Stimulated activated CD4-positive, alpha-beta T cell treated with anti-CD3 and anti-CD28 coated beads, Interleukin-15, amount 100 ng/mL, for 24 hours (primary cell): ENCODE measurements around the gene PHF24.
"Not testable (repeated sequence)": the region's sequence is repeated elsewhere in the genome, so short reads cannot be mapped to it uniquely, and the experiment has no call there.

Experiments used
- DNase-seq: peaks from one replicate; pipeline ENCODE4 v3.0.0-alpha.2; 2020

The PHF24 gene

DNA sequence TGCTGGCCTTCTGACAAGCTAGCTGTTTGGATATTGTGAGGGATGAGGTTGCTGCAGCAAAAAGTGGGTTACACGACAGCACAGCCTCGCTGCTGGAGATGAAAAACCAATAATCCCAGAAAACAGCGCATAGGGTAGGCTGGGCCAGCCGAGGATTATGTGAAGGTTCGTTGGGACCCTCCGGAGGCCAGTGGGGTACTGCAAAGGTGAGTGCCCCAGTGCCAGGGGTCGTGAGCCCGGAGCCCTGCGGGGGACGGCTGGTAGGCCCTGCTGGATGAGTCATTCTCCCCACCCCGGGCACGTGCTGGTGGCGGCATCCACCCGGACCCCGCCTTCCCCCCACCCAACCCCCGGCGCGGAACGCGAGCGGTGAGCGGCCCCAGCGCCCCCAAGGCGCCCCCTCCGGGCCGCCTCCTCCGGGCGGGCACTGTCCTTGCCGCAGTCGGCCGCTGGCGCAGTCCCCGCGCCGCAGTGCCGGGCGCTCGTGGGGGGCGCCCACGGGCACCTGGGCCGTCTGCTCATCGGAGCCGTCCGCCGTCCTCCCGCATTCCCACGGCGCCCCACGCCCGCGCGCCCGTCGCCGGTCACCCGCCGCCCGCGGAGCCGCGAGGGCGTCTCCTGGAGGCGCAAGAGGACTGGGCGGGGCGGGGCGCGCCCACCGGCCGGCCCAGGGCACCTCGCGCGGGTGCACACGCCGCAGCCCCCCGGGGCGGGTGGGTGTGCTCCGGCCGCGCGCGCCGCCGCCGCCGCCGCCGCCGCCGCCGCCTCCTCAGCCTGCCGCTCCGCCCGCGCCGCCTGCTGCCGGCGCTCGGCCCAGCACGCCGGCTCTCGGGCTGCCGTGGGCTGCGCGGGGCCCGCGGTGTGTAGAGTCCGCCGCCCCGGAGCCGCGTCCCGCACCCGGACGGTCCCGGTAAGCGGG, at the start of gene PHF24:
TSS of gene PHF24 (plus strand) at position 794 of the 919 bp plus-strand sequence. CDS start 13,014 bp downstream, outside the sequence.
- DNase-seq, result peak; percentile 35

DNA sequence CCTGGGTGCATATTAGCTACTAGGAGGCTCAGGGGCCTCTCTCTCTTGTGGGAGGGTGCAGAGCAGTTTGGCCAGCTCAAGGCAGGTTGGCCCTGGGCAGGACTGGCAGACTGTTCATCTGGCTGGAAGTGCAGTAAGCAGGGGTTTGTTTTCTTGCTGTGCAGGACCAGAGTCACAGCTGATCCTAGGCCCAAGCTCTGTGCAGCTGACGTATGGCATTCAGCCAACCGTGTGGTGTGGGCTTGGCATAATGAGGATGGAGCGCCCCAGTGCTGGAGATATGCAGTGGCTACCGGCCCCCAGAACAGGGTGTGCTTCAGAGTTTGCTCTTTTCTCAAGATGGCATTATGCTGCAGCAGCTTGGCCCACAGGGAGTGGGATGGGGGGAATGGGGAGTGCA, 31.0 kb upstream of the PHF24 start:
- DNase-seq, result no peak

- no peak for DNase-seq
Observed at GRCh38 chr9:34928921-34929320, 29.2 kb upstream of the PHF24 start.

DNA sequence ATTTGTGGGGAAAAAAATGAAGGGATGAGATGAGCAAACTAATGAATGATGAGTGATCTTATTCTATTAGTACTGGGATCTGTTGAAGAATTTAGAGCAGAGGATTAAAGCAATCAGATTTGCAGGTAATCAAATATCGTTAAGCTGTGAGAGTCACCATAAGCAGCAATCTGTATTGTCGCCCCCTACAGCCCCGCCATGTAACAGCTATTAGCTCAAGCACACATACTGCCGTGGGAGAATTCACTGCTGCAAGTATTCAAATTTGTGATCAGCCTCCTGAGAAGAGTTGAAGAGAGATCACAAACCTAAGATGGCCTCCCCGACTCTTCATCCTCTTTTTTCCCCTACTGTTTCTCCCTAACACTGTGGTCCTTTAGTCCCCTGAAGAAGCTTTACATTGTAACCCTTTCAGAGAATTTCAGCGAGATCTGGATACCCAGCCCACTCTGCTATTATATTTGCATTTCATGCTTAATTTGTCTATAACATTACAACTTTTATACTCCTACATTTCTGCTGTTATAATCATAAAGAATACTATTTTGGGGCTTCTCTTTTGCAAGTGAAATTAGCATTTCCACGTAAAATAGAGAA, 28.5 kb upstream of the PHF24 start:
- peak; percentile 60 for DNase-seq

- DNase-seq, result not testable (repeated sequence)
Observed at GRCh38 chr9:34939989-34940388, 18.1 kb upstream of the PHF24 start.

DNA sequence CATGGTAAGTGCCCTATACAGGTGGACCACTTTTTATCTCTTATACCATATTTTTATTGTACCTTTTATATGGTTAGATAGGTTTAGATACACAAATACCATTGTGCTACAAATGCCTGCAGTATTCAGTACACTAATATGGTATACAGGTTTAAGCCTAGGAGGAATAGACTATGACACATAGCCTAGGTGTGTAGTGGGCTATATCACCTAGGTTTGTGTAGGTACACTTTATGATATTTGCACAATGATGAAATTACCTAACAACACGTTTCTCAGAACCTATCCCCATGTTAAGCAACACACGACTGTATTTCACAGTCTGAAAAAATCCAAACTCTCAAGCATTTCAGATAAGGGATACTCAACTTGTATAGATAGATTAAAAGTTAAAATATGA, 9.6 kb upstream of the PHF24 start:
- no peak for DNase-seq

DNA sequence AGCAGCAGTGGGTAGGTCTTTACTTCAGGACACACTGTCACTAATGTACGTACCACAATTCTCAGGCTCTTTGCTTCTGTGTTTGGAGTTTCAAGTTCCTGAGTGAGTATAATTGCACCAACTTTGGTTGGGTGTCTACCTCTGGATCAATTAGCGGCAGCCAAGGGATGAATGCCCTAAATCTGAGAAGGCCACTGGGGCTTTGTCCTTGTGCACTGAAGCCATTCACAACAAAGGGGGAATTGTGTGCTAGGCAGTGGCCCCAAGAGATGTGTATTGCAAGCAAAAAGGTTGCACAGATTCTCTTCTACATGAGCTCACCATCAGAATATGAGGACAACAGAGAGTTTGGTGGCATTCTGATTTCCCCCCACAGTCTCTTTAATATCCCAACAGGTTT, 3.9 kb upstream of the PHF24 start:
- no peak for DNase-seq

DNA sequence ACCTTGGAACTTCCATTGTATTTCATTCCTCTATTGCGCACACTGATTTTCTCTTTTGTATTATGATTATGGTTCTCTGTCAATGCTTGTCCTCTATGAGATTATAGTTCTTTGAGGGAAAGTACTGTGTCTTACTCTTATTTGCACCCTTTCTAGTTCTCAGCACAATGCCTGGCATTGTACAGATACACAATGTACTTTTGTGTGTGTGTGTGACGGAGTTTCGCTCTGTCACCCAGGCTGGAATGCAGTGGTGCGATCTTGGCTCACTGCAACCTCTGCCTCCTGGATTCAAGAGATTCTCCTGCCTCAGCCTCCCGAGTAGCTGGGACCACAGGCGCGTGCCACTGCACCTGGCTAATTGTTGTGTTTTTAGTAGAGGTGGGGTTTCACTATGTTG, 2.0 kb upstream of the PHF24 start:
- DNase-seq, result not testable (repeated sequence)

- DNase-seq, result no peak
Observed at GRCh38 chr9:34956648-34957047, 1.4 kb upstream of the PHF24 start.

DNA sequence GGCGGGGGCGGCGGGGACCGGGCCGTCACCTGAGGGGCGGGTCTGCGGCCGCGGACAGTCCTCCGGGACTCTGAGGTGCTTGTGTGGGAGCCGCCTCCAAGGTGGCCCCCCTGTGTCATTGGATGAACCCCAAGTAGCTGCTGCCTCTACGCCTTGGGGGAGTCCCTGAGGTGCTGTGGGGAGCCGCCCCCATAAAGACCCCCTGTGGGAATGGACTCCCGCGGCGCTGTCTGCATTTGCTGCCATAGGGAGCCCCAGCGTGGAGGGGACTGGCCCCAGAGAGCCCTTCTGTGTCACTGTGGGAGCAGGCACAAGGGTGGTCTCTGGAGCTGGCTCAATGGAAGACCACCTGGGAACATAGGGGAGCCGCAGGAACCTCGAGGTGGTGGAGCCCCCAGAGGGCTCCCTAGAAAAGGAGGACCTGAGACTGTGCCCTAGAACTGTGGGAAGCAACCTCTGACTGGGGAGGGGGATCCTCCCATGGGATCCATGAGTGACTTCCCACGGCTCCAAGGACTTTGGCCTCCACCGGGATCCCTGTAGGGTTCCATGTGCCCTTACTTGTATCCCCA, 412 bp downstream of the PHF24 start:
- DNase-seq, result no peak

GRCh38 chr9:34959461-34959860, 1.4 kb downstream of the PHF24 start:
- no peak for DNase-seq

DNA sequence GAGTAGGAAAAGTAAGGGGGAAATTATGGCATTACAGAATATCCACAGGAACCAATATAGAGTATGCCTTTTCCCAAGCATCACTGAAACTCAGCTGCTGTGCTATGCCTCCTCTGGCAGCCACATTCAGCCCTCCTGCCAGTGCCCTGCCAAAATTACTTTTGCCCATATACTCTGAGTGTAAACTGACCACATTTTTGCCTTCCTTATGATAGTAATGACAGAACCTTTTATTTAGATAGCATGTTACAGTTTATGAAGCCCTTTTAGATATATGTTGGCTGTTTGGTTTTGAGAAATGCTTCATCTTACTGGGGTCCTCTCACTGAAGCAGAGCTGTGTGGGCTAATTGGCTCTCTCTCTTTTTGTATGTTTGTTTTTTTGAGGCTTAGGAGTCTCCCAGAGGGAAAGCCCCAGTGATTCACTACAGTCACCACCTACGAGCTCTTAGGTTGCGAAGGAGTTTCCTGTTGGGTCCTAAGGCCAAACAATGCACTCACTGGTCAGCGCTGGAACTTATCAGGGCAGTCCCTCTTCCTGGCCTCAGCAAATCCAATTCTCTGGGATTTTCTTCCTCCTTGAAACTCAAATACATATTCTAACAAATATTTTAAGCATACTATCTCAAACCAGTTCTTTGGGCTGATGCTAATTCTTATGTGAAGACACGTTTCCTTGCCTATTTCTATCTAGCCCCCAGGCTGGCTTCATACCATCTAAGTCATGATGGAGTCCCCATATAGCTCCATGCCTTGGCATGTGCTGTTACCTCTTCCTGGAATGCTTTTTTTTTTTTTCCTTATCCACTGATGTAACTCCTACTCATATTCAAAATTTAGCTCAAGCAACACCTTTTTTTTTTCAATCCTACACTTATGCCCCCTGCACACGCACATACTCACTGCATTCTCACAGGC, 3.7 kb downstream of the PHF24 start:
- peak; percentile 15 for DNase-seq

DNA sequence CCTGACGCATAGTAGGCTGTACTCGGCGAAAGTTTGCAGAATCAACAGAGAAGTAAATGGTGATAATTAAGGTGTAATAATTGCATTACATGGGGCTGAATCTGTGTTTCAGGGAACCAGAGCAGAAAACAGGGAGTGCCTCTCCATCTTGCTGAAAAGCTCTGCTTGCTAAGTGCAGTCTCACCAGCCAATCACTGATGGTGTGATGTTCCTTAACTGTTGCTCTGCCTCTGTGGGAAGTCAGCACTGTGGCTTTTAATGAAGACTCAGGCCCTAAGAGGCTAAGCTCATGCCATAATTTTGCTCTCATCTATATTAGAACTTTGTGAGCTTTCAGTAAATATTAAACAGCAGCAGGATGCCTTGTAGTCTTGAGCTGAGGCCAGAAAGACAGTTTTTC, 4.5 kb downstream of the PHF24 start:
- DNase-seq, result no peak

GRCh38 chr9:34963552-34963951, 5.5 kb downstream of the PHF24 start:
- no peak for DNase-seq

- no peak for DNase-seq
Observed at GRCh38 chr9:34964458-34964857, 6.4 kb downstream of the PHF24 start.

GRCh38 chr9:34971146-34971811, 13.2 kb downstream of the PHF24 start:
- no peak for DNase-seq

GRCh38 chr9:34974664-34975063, 16.6 kb downstream of the PHF24 start:
- DNase-seq, result no peak

DNA sequence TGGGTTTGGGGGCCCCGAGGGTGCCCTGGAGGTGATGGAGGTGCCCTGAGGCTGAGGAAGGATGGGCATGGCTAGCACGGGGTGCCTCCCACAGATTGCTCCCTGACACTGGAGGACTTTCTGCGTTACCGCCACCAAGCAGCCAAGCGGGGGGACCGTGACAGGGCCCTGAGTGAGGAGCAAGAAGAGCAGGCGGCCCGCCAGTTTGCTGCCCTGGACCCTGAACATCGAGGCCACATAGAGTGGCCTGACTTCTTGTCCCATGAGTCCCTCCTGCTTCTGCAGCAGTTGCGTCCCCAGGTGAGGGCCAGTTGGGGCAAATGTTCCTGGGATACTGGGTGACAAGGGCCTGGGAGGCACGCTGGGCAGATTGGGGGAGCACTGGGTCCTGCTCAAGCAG, 18.4 kb downstream of the PHF24 start:
- DNase-seq, result no peak

DNA sequence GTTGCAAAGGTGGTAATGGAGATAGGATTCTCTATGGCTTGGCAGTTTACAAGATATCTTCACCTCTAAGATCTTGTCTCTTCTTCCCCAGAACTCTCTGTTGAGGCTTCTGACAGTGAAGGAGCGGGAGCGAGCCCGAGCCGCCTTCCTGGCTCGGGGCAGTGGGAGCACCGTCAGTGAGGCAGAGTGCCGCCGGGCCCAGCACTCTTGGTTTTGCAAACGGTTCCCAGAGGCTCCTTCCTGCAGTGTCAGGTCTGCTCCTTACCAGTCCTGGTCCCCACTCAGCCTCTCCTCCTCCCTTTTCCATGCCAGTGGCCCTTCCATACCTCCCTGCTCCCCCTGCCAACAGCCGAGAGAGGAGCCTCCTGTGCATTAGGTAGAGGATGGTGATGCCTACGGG, 18.9 kb downstream of the PHF24 start:
- DNase-seq, result no peak

DNA sequence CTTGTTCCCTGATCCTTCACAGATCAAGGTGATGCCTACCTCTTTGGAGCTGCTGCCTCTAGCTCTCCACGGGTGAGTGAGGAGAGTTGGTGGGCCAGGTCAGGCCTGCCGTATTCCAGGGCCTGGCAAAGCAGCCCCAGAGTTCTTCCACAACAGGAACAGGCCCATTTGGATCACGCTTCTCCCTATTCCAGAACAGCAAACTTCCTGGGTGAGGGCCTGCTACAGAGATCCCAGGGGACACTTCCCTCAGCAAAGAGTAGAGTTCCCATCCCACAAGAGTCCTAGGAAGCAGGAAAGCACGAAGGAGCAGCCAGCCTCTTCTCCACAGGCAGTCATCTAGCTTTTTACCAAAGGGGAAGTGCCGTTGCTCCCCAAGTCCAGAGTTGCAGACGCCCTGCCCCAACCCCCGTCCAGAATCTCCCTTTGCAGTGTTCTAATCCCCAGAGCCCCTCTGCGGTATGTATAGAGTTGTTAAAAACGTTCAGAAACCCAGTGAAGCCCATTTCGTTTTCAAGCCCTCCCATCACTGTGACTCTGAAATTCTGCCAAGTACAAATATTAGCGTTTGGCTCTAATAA, 22.2 kb downstream of the PHF24 start:
- no peak for DNase-seq

DNA sequence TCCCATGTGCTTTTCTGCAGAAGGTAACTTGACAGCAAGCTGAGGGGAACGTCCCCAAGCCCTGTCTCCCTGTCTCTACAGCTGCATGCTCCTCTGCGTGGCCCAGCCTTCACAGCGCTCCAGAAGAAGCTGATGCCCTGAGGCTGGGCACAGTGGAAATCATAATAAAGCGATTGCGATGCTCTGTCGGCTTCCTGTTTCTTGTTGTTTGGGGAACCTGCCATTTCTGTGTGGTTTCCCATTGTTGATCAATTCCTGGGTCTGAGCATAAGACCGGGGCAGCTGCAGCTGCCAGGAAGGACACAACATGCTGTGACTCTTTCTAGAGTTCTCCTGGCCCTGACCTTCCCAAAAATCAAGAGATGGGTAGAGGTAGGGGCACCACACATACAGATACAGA, 24.3 kb downstream of the PHF24 start:
- no peak for DNase-seq

DNA sequence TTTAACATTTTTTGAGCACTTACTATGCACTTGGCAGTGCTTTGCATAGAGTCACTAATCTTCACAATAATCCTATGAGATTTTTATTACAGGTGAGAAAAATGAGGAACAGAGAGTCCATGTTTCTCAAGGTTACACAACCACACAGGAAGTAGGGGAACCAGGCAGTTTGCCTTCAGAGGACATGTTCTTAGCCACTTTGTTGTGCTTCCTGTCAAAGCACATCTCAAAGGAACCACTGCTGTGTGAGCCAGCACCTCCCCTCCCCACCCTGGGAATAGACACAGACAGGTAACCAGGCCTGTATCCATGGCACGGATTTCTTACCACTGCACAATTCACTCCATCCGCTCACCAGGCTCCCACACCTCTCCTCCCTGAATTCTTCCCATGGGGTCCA, 25.1 kb downstream of the PHF24 start:
- DNase-seq, result no peak
